OCI-LY7 (cell line): ENCODE data around the gene PAPSS1. TPM values are rescaled to one million over a fixed set of nuclear protein-coding genes. Genes with fewer than 3 reads are reported as not detected.

Source experiments
- BruUV-seq: library from RNA; stranded (reverse); fragments of 400-500 nt; replicated peaks from 2 replicates; lab custom pipeline; 2021; lab: Mats Ljungman, UMichigan
- CTCF ChIA-PET: fragments of 300-600 bp; sonication (Branson Sonifier 250); formaldehyde crosslinking; loops from one replicate; lab custom pipeline; 2022; ENCODE audit warnings: antibody characterized with exemption; ENCODE audit not compliant: unreplicated experiment; lab: Charles Lee
- POLR2A ChIA-PET: fragments of 300-600 bp; sonication (Branson Sonifier 250); formaldehyde crosslinking; loops from one replicate; lab custom pipeline; 2022; ENCODE audit warnings: antibody characterized with exemption; lab: Charles Lee
- DNase-seq: peaks from one replicate; pipeline ENCODE4 v3.0.0-alpha.2; 2015; ENCODE audit warnings: low spot score
- H2AFZ ChIP-seq: fragments of 200-600 bp; sonication (generic), shearing (Covaris generic); 2 replicates; pipeline ENCODE4 v1.6.1; 2014; ENCODE audit warnings: mild to moderate bottlenecking, antibody characterized with exemption, low read length, moderate library complexity
- H3K27ac ChIP-seq: fragments of 200-600 bp; sonication (generic); 2 replicates; pipeline ENCODE4 v1.5.1; 2014; ENCODE audit warnings: mixed run types, low read depth, mild to moderate bottlenecking, moderate library complexity, low read length, inconsistent platforms; ENCODE audit not compliant: poor library complexity, severe bottlenecking
- H3K36me3 ChIP-seq: fragments of 200-600 bp; sonication (generic); 2 replicates; pipeline ENCODE4 v1.6.1; 2014; ENCODE audit warnings: mild to moderate bottlenecking, antibody characterized with exemption, low read length, moderate library complexity, mixed read lengths; ENCODE audit not compliant: insufficient read depth
- H3K4me1 ChIP-seq: fragments of 200-600 bp; sonication (generic); 2 replicates; pipeline ENCODE4 v1.5.1; 2014; ENCODE audit warnings: mild to moderate bottlenecking, low read length; ENCODE audit not compliant: insufficient read depth, poor library complexity, severe bottlenecking
- H3K4me2 ChIP-seq: fragments of 200-600 bp; sonication (generic); 2 replicates; pipeline ENCODE4 v1.6.1; 2014; ENCODE audit warnings: mild to moderate bottlenecking, low read length
- H3K4me3 ChIP-seq: fragments of 200-600 bp; sonication (generic); 2 replicates; pipeline ENCODE4 v1.5.1; 2014; ENCODE audit warnings: mild to moderate bottlenecking, low read depth, low read length; ENCODE audit not compliant: poor library complexity, severe bottlenecking
- H3K79me2 ChIP-seq: fragments of 200-600 bp; sonication (generic); 2 replicates; pipeline ENCODE4 v1.6.1; 2016; ENCODE audit warnings: low read depth, mild to moderate bottlenecking, low read length, moderate library complexity, mixed read lengths; ENCODE audit not compliant: insufficient read depth
- H3K9me2 ChIP-seq: fragments of 200-600 bp; sonication (generic); 2 replicates; pipeline ENCODE4 v1.6.1; 2016; ENCODE audit warnings: mild to moderate bottlenecking, low read length, mixed read lengths; ENCODE audit not compliant: insufficient read depth
- H3K9me3 ChIP-seq: fragments of 200-600 bp; sonication (generic); 2 replicates; pipeline ENCODE4 v1.6.1; 2014; ENCODE audit warnings: mild to moderate bottlenecking, mixed run types, low read length, mixed read lengths
- H4K20me1 ChIP-seq: fragments of 200-600 bp; sonication (generic); 2 replicates; pipeline ENCODE4 v1.6.1; 2014; ENCODE audit warnings: mild to moderate bottlenecking, antibody characterized with exemption, low read length, moderate library complexity, mixed read lengths; ENCODE audit not compliant: insufficient read depth
- CTCF ChIP-seq: fragments of 200-600 bp; sonication (generic); conservative IDR thresholded peaks from 2 replicates; pipeline ENCODE4 v1.5.1; 2014; ENCODE audit warnings: mild to moderate bottlenecking, antibody characterized with exemption, low read length, moderate library complexity, mixed read lengths
- EZH2phosphoT487 ChIP-seq: fragments of 200-600 bp; sonication (generic); IDR thresholded peaks from 2 replicates; pipeline ENCODE4 v1.6.1; 2018; ENCODE audit warnings: low read depth, borderline replicate concordance, mild to moderate bottlenecking, mixed run types, antibody characterized with exemption, low read length, moderate library complexity, mixed read lengths
- intact Hi-C: fragments of 100-400 bp; cut with micrococcal nuclease; formaldehyde crosslinking; loops from one replicate; pipeline ENCODE4 v1.10.0; 2022; ENCODE audit not compliant: unreplicated experiment
- total RNA-seq, 2 experiments: library from RNA; depleted of rRNA in 1 of 2; stranded (reverse); fragments of >200 nt in 1 of 2; shearing (Covaris generic) in 1 of 2; gene quantifications; 2 replicates each; pipeline ENCODE4 v1.2.3, GENCODE V29; 2014 to 2022

Gene PAPSS1
- total RNA-seq, 2 experiments from 2014 or later, result 62.0 to 118 TPM

GRCh38 chr4:107746161-107746560 is 26.1 kb upstream of the PAPSS1 start:
- H3K4me3 ChIP-seq, result no peak overlapping the region
- H4K20me1 ChIP-seq, result no peaks in the 10 kb centered on the region
- ChIA-PET CTCF (no interaction called here), POLR2A (interaction anchor here (0.5 to 0.6 kb wide), 2 partner anchors 20 to 22 kb away, joined by 4 read pairs; no protein-coding TSS in a partner anchor)
- H2AFZ ChIP-seq, result no peak overlapping the region
- no peak for DNase-seq
- H3K9me3 ChIP-seq, result no peaks in the 10 kb centered on the region
- no TSS peak for BruUV-seq
- intact Hi-C loops, result no loop called here
- TF ChIP-seq EZH2phosphoT487 (no peak), CTCF (no peak)
- no peaks in the 10 kb centered on the region for H3K9me2 ChIP-seq
- no peak overlapping the region for H3K27ac ChIP-seq
- H3K4me1 ChIP-seq, result no peaks in the 10 kb centered on the region
- H3K4me2 ChIP-seq, result no peak overlapping the region
- H3K36me3 ChIP-seq, result no peaks in the 10 kb centered on the region
- no peaks in the 10 kb centered on the region for H3K79me2 ChIP-seq

GRCh38 chr4:107744532-107744931 is 24.5 kb upstream of the PAPSS1 start:
- DNase-seq, result no peak
- no peaks in the 10 kb centered on the region for H3K9me2 ChIP-seq
- H4K20me1 ChIP-seq, result no peaks in the 10 kb centered on the region
- POLR2A ChIA-PET, result no interaction called here
- no peak overlapping the region for H3K4me3 ChIP-seq
- no peaks in the 10 kb centered on the region for H3K4me1 ChIP-seq
- CTCF ChIA-PET, result no interaction called here
- no peaks in the 10 kb centered on the region for H3K36me3 ChIP-seq
- no peak for TF ChIP-seq EZH2phosphoT487
- no peak for TF ChIP-seq CTCF
- no peak overlapping the region for H3K27ac ChIP-seq
- H3K9me3 ChIP-seq, result no peaks in the 10 kb centered on the region
- no TSS peak for BruUV-seq
- intact Hi-C loops, result no loop called here
- no peak overlapping the region for H3K4me2 ChIP-seq
- no peaks in the 10 kb centered on the region for H3K79me2 ChIP-seq
- H2AFZ ChIP-seq, result no peak overlapping the region

- no peak for TF ChIP-seq CTCF
- no peak for TF ChIP-seq EZH2phosphoT487
- Histone ChIP-seq H3K9me2 (no peaks in the 10 kb centered on the region), H3K4me1 (no peaks in the 10 kb centered on the region), H3K27ac (no peak overlapping the region), H3K9me3 (no peaks in the 10 kb centered on the region), H3K4me3 (no peak overlapping the region), H3K36me3 (no peaks in the 10 kb centered on the region), H3K4me2 (no peak overlapping the region), H3K79me2 (no peaks in the 10 kb centered on the region), H2AFZ (no peak overlapping the region), H4K20me1 (no peaks in the 10 kb centered on the region)
- ChIA-PET POLR2A (no interaction called here), CTCF (no interaction called here)
- intact Hi-C loops, result no loop called here
- no peak for DNase-seq
- BruUV-seq, result no TSS peak
Observed at GRCh38 chr4:107743532-107743931, 23.5 kb upstream of the PAPSS1 start.
